WTC11 (cell line): ENCODE measurements around the gene MACROD2.

Source experiments
- ATF1 ChIP-seq: sonication (generic); formaldehyde crosslinking; IDR thresholded peaks from 2 replicates; pipeline ENCODE4 v1.8.1; 2023; ENCODE audit warnings: mild to moderate bottlenecking, moderate library complexity, missing genetic modification reagents
- ATF3 ChIP-seq: sonication (generic); formaldehyde crosslinking; conservative IDR thresholded peaks from 2 replicates; pipeline ENCODE4 v1.8.1; 2022; ENCODE audit warnings: mild to moderate bottlenecking, missing genetic modification reagents
- CREB1 ChIP-seq: sonication (generic); formaldehyde crosslinking; IDR thresholded peaks from 2 replicates; pipeline ENCODE4 v1.8.0; 2023; ENCODE audit warnings: mild to moderate bottlenecking, missing genetic modification reagents
- CTCF ChIP-seq: fragments of 200-600 bp; IDR thresholded peaks from 2 replicates; pipeline ENCODE4 v1.8.0; 2022; ENCODE audit warnings: antibody characterized with exemption
- E2F1 ChIP-seq: sonication (generic); formaldehyde crosslinking; IDR thresholded peaks from 2 replicates; pipeline ENCODE4 v1.8.0; 2022; ENCODE audit warnings: mild to moderate bottlenecking, missing genetic modification reagents
- ESRRA ChIP-seq: sonication (generic); formaldehyde crosslinking; IDR thresholded peaks from 2 replicates; pipeline ENCODE4 v1.8.1; 2022; ENCODE audit warnings: mild to moderate bottlenecking, missing genetic modification reagents, borderline replicate concordance
- JUN ChIP-seq: sonication (generic); formaldehyde crosslinking; IDR thresholded peaks from 2 replicates; pipeline ENCODE4 v1.8.0; 2023; ENCODE audit warnings: mild to moderate bottlenecking, missing genetic modification reagents
- RELA ChIP-seq: sonication (generic); formaldehyde crosslinking; IDR thresholded peaks from 2 replicates; pipeline ENCODE4 v1.8.1; 2022; ENCODE audit warnings: missing genetic modification reagents, mild to moderate bottlenecking, borderline replicate concordance
- SMAD3 ChIP-seq: sonication (generic); formaldehyde crosslinking; IDR thresholded peaks from 2 replicates; pipeline ENCODE4 v1.8.0; 2022; ENCODE audit warnings: missing genetic modification reagents, mild to moderate bottlenecking, borderline replicate concordance
- SP1 ChIP-seq: sonication (generic); formaldehyde crosslinking; conservative IDR thresholded peaks from 2 replicates; pipeline ENCODE4 v1.8.1; 2022; ENCODE audit warnings: missing genetic modification reagents
- USF1 ChIP-seq: sonication (generic); formaldehyde crosslinking; IDR thresholded peaks from 2 replicates; pipeline ENCODE4 v1.8.0; 2022; ENCODE audit warnings: mild to moderate bottlenecking, missing genetic modification reagents
- ZBTB21 ChIP-seq: sonication (generic); formaldehyde crosslinking; IDR thresholded peaks from 2 replicates; pipeline ENCODE4 v1.8.1; 2023; ENCODE audit warnings: mild to moderate bottlenecking, missing genetic modification reagents, borderline replicate concordance
- ZNF263 ChIP-seq: sonication (generic); formaldehyde crosslinking; IDR thresholded peaks from 2 replicates; pipeline ENCODE4 v1.8.1; 2022; ENCODE audit warnings: low read depth, mild to moderate bottlenecking, moderate library complexity, missing genetic modification reagents
- ZSCAN18 ChIP-seq: fragments of 250-450 bp; sonication (Bioruptor Pico); IDR thresholded peaks from 2 replicates; pipeline ENCODE4 v2.1.2; 2022; ENCODE audit warnings: mild to moderate bottlenecking, moderate library complexity

- TF ChIP-seq E2F1 (no peak), ZBTB21 (CRISPR knock-in tag) (no peak), CREB1 (no peak), CTCF (no peak), JUN (CRISPR knock-in tag) (no peak), ZSCAN18 (CRISPR knock-in tag) (no peak), ZNF263 (no peak), RELA (CRISPR knock-in tag) (no peak), ESRRA (CRISPR knock-in tag) (no peak), USF1 (CRISPR knock-in tag) (no peak), SMAD3 (CRISPR knock-in tag) (no peak), ATF3 (CRISPR knock-in tag) (no peak), ATF1 (CRISPR knock-in tag) (no peak), SP1 (no peak)
Observed at GRCh38 chr20:14451458-14451857, 456.1 kb downstream of the MACROD2 start.
